22Rv1 (cell line): ENCODE measurements around the gene ZNF892.

Experiments used
- CTCF ChIP-seq: fragments of 450-650 bp; IDR thresholded peaks from 2 replicates; pipeline ENCODE4 v1.5.1; 2017; ENCODE audit warnings: mild to moderate bottlenecking
- ZFX ChIP-seq: fragments of 450-650 bp; IDR thresholded peaks from 2 replicates; pipeline ENCODE4 v1.6.1; 2017; ENCODE audit warnings: antibody characterized with exemption, borderline replicate concordance

- TF ChIP-seq CTCF (peak; percentile 23; the same call in 1 of the 2 replicates), ZFX (no peak)
Observed at GRCh38 chr2:95165371-95166064, 41.8 kb upstream of the ZNF892 start, which contains the start of gene ZNF2.
